Measurements from ENCODE around the gene RAC3.

Gene RAC3

GRCh38 chr17:81995463-81996231 is 35.8 kb upstream of the RAC3 start:
- H3K4me3 ChIP-seq (ENCODE audit: low read length) = no peak overlapping the region
- TF ChIP-seq CTCF (IDR thresholded peaks at IDR 0.05; ENCODE audit: insufficient read depth, low read depth, low read length, missing control alignments) = no peak
- no peak for DNase-seq (ENCODE audit: low read depth)

- H3K4me3 ChIP-seq (ENCODE audit: low read length) = no peak overlapping the region
- no peak for TF ChIP-seq CTCF (IDR thresholded peaks at IDR 0.05; ENCODE audit: insufficient read depth, low read depth, low read length, missing control alignments)
- DNase-seq (ENCODE audit: low read depth) = no peak
Measured at GRCh38 chr17:81996232-81996756, 35.2 kb upstream of the RAC3 start.

DNA sequence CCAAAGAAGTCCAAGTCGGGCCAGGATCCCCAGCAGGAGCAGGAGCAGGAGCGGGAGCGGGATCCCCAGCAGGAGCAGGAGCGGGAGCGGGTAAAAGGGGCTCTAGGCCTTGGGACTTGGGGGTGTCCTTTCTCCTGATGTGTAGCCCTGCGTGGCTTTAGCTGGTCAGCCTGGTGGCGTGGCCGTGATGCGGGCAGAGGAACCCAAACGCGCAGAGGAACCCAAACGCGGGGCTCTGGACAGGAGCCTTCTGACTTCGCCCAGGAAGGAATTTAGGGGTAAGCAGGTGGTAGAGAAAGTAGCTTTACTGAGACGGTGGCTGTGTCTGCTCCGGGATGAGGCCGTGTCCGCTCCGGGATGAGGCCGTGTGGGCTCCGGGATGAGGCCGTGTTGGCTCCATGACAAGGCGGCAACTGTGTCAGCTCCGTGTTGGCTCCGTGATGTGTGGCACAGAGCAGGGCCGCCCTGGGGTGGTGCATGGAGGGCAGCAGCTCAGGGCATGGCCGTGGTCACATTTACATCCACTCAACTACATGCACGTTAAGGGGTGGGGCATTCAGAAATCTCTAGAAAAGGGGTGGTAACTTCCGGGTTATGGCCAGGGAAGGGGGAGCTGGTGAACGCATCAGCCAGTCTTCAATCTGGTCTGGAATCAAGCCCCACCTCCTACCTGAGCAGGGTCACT is 34.6 kb upstream of the RAC3 start:
- no peak overlapping the region for H3K4me3 ChIP-seq (ENCODE audit: low read length)
- no peak for DNase-seq (ENCODE audit: low read depth)
- no peak for TF ChIP-seq CTCF (IDR thresholded peaks at IDR 0.05; ENCODE audit: insufficient read depth, low read depth, low read length, missing control alignments)

- TF ChIP-seq CTCF (IDR thresholded peaks at IDR 0.05; ENCODE audit: insufficient read depth, low read depth, low read length, missing control alignments) = no peak
- H3K4me3 ChIP-seq (ENCODE audit: low read length) = no peak overlapping the region
- no peak for DNase-seq (ENCODE audit: low read depth)
Measured at GRCh38 chr17:81998212-81998611, 33.3 kb upstream of the RAC3 start.

DNA sequence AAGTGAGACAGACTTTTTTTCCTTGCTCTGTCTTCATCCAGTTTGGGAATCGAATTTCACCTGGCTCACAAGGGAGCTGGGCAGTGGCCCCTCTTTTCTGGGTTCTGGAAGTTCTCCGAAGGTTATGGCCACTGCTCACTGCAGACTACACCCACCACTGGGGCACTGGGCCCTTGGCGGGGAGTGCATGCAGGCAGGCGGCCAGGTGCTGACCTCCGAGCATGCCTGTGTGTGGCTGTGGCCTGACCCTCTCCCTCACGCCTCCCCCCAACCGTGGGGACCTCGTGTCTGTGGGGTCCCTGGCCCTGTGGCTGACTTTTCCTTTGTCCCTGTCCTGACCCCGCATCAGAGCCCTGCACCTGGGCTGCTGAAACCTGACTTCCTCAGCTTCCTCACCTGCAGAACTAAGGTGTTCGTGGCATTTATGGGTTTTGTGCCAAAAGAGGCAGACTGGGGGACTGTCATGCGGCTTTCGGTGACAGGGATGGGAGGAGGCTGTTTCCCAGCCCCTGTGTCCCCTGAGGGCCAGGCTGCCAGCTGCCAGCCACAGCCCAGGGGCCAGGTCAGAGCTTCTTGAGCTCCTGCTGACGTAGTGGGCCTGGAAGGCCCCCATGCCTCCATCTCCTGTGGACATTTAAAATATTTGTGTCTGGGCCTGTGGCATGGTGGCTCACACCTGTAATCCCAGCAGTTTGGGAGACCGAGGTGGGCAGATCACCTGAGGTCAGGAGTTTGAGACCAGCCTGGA is 32.6 kb upstream of the RAC3 start:
- no peak for TF ChIP-seq CTCF (IDR thresholded peaks at IDR 0.05; ENCODE audit: insufficient read depth, low read depth, low read length, missing control alignments)
- H3K4me3 ChIP-seq (ENCODE audit: low read length) = no peak overlapping the region
- no peak for DNase-seq (ENCODE audit: low read depth)

- DNase-seq (ENCODE audit: low read depth) = no peak
- no peak overlapping the region for H3K4me3 ChIP-seq (ENCODE audit: low read length)
- TF ChIP-seq CTCF (IDR thresholded peaks at IDR 0.05; ENCODE audit: insufficient read depth, low read depth, low read length, missing control alignments) = no peak
Measured at GRCh38 chr17:81999587-81999975, 31.9 kb upstream of the RAC3 start.
